ENCODE data around the gene NMNAT2.
A peak's percentile ranks its signal among the peaks of the same experiment; 100 is the strongest.

The NMNAT2 gene

DNA sequence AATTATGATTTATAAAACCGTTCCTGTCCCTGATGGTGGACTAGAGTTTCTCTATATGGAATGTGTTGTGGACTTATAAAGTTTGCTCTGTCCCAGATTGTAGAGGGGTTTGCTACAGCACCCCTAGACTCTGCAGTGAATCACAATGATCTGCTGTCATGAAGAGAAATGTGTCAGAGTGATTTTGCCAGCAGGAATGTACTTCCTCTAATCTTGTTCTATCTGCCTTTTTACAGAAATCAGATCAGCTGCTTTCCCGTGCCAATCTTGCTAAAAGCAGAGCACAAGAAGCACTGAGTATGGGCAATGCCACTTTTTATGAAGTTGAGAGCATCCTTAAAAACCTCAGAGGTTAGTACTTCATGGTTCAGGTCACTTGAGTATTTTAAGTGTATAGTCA, 180.1 kb downstream of the NMNAT2 start:
- TF ChIP-seq, protein P1, sequence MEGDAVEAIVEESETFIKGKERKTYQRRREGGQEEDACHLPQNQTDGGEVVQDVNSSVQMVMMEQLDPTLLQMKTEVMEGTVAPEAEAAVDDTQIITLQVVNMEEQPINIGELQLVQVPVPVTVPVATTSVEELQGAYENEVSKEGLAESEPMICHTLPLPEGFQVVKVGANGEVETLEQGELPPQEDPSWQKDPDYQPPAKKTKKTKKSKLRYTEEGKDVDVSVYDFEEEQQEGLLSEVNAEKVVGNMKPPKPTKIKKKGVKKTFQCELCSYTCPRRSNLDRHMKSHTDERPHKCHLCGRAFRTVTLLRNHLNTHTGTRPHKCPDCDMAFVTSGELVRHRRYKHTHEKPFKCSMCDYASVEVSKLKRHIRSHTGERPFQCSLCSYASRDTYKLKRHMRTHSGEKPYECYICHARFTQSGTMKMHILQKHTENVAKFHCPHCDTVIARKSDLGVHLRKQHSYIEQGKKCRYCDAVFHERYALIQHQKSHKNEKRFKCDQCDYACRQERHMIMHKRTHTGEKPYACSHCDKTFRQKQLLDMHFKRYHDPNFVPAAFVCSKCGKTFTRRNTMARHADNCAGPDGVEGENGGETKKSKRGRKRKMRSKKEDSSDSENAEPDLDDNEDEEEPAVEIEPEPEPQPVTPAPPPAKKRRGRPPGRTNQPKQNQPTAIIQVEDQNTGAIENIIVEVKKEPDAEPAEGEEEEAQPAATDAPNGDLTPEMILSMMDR (IDR thresholded peaks at IDR 0.05; ENCODE audit: low read depth, low read length) = no peak
- in situ Hi-C loops (cut with HindIII; ENCODE audit: low sequenced_read_pairs) = no loop called here
- H3K4me3 ChIP-seq (ENCODE audit: low read depth, low read length) = no peak overlapping the region
- DNase-seq (ENCODE audit: low read depth, low spot score) = peak; percentile 29

DNA sequence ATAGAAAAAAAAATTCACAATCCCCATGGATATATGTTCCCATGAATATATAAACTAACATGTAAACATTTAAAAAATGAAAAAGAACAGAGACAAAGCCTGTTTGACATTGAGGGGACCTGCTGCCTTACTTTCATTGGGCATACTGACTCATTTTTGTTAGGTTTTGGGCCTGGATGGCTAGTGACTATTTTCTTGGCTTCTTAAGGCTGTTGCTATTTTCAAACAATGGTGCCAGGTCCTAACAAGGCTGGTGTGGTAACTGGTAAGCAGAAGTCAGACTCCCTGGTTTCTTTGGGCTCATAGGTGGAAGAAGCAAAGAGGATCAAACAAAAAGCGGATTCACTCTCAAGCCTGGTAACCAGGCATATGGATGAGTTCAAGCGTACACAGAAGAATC, 181.1 kb downstream of the NMNAT2 start:
- in situ Hi-C loops (cut with HindIII; ENCODE audit: low sequenced_read_pairs) = no loop called here
- H3K4me3 ChIP-seq (ENCODE audit: low read depth, low read length) = no peak overlapping the region
- DNase-seq (ENCODE audit: low read depth, low spot score) = no peak
- TF ChIP-seq, protein P1 (IDR thresholded peaks at IDR 0.05; ENCODE audit: low read depth, low read length) = no peak

DNA sequence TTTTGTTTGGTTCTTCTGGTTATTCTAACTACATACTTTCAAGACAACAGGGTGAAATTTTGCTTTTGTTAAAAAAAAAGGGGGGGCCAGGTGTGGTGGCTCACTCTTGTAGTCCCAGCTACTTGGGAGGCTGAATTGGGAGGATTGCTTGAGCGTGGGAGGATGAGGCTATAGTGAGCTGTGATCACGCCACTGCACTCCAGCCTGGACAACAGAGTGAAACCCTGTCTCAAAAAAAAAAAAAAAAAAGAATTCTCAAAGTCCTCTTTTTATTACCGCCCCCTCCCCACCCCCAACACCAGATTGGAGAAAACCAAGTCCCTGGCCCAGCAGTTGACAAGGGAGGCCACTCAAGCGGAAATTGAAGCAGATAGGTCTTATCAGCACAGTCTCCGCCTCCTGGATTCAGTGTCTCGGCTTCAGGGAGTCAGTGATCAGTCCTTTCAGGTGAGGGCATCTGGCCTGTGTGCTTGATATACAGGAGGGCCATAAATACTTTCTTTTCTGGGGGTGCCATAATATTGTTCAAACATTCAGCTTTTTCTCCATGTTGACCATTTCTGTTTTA, 181.9 kb downstream of the NMNAT2 start:
- TF ChIP-seq, protein P1 (IDR thresholded peaks at IDR 0.05; ENCODE audit: low read depth, low read length) = no peak
- H3K4me3 ChIP-seq (ENCODE audit: low read depth, low read length) = no peak overlapping the region
- in situ Hi-C loops (cut with HindIII; ENCODE audit: low sequenced_read_pairs) = no loop called here
- DNase-seq (ENCODE audit: low read depth, low spot score) = no peak

DNA sequence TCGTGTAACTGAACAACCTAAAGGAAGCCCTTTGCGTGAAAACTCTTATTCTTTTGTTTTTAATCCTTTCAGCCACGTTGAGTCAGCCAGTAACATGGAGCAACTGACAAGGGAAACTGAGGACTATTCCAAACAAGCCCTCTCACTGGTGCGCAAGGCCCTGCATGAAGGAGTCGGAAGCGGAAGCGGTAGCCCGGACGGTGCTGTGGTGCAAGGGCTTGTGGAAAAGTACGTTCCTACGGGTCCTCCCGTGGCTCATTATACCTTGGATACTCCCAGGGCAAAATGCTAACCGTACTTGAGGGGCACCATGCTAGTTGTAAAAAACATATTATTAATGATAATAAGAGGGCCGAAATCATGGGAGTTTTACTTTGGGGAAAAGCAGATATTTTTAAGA, 182.7 kb downstream of the NMNAT2 start:
- in situ Hi-C loops (cut with HindIII; ENCODE audit: low sequenced_read_pairs) = no loop called here
- TF ChIP-seq, protein P1 (IDR thresholded peaks at IDR 0.05; ENCODE audit: low read depth, low read length) = no peak
- peak overlapping the region; percentile 22 for H3K4me3 ChIP-seq (ENCODE audit: low read depth, low read length)
- DNase-seq (ENCODE audit: low read depth, low spot score) = peak; percentile 25

DNA sequence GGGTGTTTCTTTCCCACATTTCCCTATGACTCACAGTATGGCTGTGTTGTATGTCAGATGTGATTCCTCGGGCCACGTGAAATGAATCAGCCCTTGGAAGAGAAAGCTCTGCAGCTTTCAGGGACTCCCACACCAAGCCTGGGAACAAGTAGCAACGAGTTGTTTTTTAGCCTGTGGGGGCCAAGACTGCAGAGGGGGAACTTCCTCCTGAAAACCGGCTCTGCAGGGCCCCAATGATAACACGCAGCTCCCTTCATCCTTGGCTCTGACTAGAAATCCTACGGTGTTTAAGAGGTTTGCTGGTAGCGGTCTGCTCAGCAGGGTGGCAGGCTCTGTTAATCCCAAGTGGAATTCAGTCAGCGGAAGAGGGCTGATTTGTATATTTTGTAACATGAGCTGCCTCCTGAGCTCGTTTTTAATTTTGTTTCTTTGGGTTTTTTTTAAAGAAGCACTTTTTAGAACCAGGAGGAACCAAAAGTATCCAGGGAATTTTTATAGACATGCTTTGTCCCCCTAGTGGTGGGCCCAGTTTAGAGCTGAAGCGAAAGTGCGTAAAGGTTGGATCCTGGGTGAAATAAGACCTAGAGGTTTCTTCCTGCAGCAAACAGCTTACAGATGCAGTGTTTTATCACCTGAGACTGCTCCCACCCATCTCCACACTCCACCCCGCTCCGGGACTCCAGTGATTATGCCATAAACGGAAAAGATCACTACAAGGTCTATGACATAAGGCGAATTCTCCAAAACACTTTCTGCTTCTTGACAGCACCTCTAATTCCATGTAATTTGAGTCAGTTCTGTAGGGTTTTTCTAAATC, 183.3 kb downstream of the NMNAT2 start:
- in situ Hi-C loops (cut with HindIII; ENCODE audit: low sequenced_read_pairs) = no loop called here
- DNase-seq (ENCODE audit: low read depth, low spot score) = peak; percentile 98
- H3K4me3 ChIP-seq (ENCODE audit: low read depth, low read length) = peak overlapping the region; percentile 22
- TF ChIP-seq, protein P1 (IDR thresholded peaks at IDR 0.05; ENCODE audit: low read depth, low read length) = peak; percentile 83

DNA sequence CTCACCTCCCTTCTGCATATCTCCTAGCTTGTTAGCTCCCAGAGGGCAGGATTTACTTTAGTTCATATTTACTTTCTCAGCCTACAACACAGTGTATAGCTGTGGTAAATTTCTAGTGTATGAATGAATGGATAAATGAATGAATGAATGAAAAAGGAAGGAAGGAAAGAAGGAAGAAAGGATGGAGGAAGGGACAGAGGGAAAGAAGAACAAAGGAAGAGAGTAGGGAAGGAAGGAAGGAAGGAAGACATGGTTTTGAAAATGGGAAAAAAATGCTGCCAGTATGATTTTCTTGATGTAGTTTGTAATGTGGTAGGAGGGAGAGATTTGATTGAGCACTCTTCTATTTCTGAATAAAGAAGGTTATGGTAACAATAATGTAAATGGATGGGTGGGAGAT, 185.1 kb downstream of the NMNAT2 start:
- in situ Hi-C loops (cut with HindIII; ENCODE audit: low sequenced_read_pairs) = no loop called here
- no peak for DNase-seq (ENCODE audit: low read depth, low spot score)
- TF ChIP-seq, protein P1 (IDR thresholded peaks at IDR 0.05; ENCODE audit: low read depth, low read length) = no peak
- H3K4me3 ChIP-seq (ENCODE audit: low read depth, low read length) = no peak overlapping the region
